ENCODE measurements around the gene RBM44. TPM values are rescaled to one million over a fixed set of nuclear protein-coding genes. Genes with fewer than 3 reads are reported as not detected.

Gene RBM44
- total RNA-seq, 4 donors from 2014 or later, result 0.07 to 0.51 (median 0.26) TPM

DNA sequence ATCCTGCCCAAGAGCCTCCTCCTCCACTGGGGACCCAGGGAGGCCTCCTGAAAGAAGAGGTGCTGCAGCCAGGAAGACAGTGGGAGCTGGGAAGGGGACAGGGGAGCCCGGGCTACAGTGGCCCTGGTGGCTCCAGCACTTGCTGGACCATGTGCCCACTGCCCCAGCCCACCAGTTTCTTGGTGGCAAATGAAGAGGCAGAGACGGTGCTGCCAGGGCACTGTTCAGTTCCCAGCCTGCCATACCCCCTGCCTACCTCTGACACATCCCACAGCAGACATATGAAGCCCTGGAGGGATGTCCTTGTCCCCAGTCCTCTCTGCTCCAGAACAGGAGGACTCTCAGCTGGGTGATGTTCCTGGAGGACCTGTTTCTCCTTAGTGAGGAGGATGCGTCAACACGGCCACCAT, 64.5 kb downstream of the RBM44 start:
- peaks cover 29 to 62% of the 10 kb centered on the region in 2 donors for H3K4me1 ChIP-seq
- DNase-seq (no peak), ATAC-seq (no peak)
- peak overlapping the region in 3 of 4 donors; percentile 61 to 88 (median 63) for H3K27ac ChIP-seq
- no peaks in the 10 kb centered on the region for H3K9me3 ChIP-seq
- intact Hi-C loops (cut with DNase I; ENCODE audit: low total_unique reads) (loop anchor here (5.0 kb wide), 1 partner anchor 399 kb away; no protein-coding TSS in a partner anchor), in situ Hi-C loops (cut with MboI; ENCODE audit: low sequenced_read_pairs in 4 of 4) (loop anchor here in 1 of 4 donors (25.0 kb wide), 1 partner anchor 399 kb away; no protein-coding TSS in a partner anchor)
- H3K27me3 ChIP-seq, result no peaks in the 10 kb centered on the region
- H3K4me3 ChIP-seq, result no peak overlapping the region
- no peaks in the 10 kb centered on the region for H3K36me3 ChIP-seq
- TF ChIP-seq CTCF (IDR thresholded peaks at IDR 0.05 in 4 of 5, conservative IDR thresholded peaks at IDR 0.05 in 1 of 5), result no peak
- no peak for TF ChIP-seq POLR2A (IDR thresholded peaks at IDR 0.05)

DNA sequence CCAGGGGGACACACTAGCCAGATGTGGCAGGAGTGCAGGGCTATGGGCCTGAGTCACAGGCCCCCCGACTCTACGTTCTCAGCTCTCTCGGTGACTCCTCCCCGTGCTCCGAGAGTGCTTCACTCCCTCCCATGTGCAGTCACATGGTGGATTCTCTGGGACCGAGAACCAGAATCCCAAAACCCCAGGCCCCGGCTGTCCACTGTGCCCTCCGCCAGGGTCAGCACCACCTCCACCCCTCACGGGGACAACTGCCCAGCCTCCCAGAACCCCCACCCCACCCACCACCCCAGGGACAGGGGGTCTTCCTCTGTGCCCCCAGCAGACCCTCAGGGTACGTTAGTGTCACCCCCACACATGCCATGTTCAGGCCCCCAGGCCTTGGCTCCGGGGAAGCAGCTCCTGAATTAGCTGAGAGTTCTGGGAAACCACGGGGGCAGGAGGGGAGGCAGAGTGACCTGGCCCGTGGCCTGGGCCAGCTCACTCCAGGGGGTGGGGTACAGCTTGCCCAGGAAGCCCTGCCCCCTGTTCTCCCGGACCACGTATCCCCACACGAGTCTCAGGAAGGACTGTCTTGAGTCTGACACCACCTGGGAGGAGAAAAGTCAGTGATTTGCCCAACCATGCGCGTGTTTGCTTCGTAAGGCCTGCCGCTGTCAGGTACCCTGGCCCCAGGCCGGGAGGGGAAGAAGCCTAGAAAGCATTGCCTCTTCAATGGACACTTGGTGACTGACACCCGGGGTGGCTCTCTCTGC, 65.3 kb downstream of the RBM44 start:
- Histone ChIP-seq H3K4me3 (no peak overlapping the region), H3K4me1 (peaks cover 28 to 58% of the 10 kb centered on the region in 2 donors), H3K27ac (peak overlapping the region; percentile 28 to 88 (median 62)), H3K36me3 (no peaks in the 10 kb centered on the region), H3K9me3 (no peaks in the 10 kb centered on the region), H3K27me3 (no peaks in the 10 kb centered on the region)
- TF ChIP-seq POLR2A (IDR thresholded peaks at IDR 0.05) (no peak), CTCF (IDR thresholded peaks at IDR 0.05 in 4 of 5, conservative IDR thresholded peaks at IDR 0.05 in 1 of 5) (no peak)
- DNase-seq (no peak), ATAC-seq (no peak)
- in situ Hi-C loops (cut with MboI; ENCODE audit: low sequenced_read_pairs in 4 of 4) (loop anchor here in 1 of 4 donors (25.0 kb wide), 1 partner anchor 398 kb away; no protein-coding TSS in a partner anchor), intact Hi-C loops (cut with DNase I; ENCODE audit: low total_unique reads) (loop anchor here (5.0 kb wide), 1 partner anchor 398 kb away; no protein-coding TSS in a partner anchor)

- no peaks in the 10 kb centered on the region for H3K36me3 ChIP-seq
- H3K9me3 ChIP-seq, result no peaks in the 10 kb centered on the region
- no peak overlapping the region for H3K4me3 ChIP-seq
- ATAC-seq (no peak), DNase-seq (no peak)
- no peak for TF ChIP-seq POLR2A (IDR thresholded peaks at IDR 0.05)
- TF ChIP-seq CTCF (IDR thresholded peaks at IDR 0.05 in 4 of 5, conservative IDR thresholded peaks at IDR 0.05 in 1 of 5), result no peak
- H3K27ac ChIP-seq, result peak overlapping the region in 3 of 4 donors; percentile 23 to 88 (median 61)
- H3K4me1 ChIP-seq, result peaks cover 26 to 54% of the 10 kb centered on the region in 2 donors
- no peaks in the 10 kb centered on the region for H3K27me3 ChIP-seq
- in situ Hi-C loops (cut with MboI; ENCODE audit: low sequenced_read_pairs in 4 of 4), result loop anchor here in 1 of 4 donors (25.0 kb wide), 1 partner anchor 398 kb away; no protein-coding TSS in a partner anchor
- intact Hi-C loops (cut with DNase I; ENCODE audit: low total_unique reads), result loop anchor here (5.0 kb wide), 1 partner anchor 398 kb away; no protein-coding TSS in a partner anchor
Measured at GRCh38 chr2:237864444-237864931, 65.9 kb downstream of the RBM44 start.

GRCh38 chr2:237864940-237865622, 66.5 kb downstream of the RBM44 start:
- Histone ChIP-seq H3K4me3 (no peak overlapping the region), H3K4me1 (peaks cover 26 to 53% of the 10 kb centered on the region in 2 donors), H3K36me3 (no peaks in the 10 kb centered on the region), H3K27ac (peak overlapping the region in 3 of 4 donors; percentile 60 to 88 (median 61)), H3K9me3 (no peaks in the 10 kb centered on the region), H3K27me3 (no peaks in the 10 kb centered on the region)
- intact Hi-C loops (cut with DNase I; ENCODE audit: low total_unique reads), result loop anchor here (5.0 kb wide), 1 partner anchor 397 kb away; no protein-coding TSS in a partner anchor
- ATAC-seq, result no peak
- DNase-seq, result no peak
- no peak for TF ChIP-seq CTCF (IDR thresholded peaks at IDR 0.05 in 4 of 5, conservative IDR thresholded peaks at IDR 0.05 in 1 of 5)
- TF ChIP-seq POLR2A (IDR thresholded peaks at IDR 0.05), result no peak
- in situ Hi-C loops (cut with MboI; ENCODE audit: low sequenced_read_pairs in 4 of 4), result loop anchor here in 1 of 4 donors (25.0 kb wide), 1 partner anchor 397 kb away; no protein-coding TSS in a partner anchor

All from gastrocnemius medialis (tissue), 4 donors.